ENCODE data around the gene AURKAIP1. TPM values are rescaled to one million over a fixed set of nuclear protein-coding genes. Genes with fewer than 3 reads are reported as not detected.

The AURKAIP1 gene
- total and polyA plus RNA-seq, 2 of the 13 experiments (the other 11 are each of a cell fraction or from before 2014, with no cell fraction given), result 69.5 to 175 TPM

DNA sequence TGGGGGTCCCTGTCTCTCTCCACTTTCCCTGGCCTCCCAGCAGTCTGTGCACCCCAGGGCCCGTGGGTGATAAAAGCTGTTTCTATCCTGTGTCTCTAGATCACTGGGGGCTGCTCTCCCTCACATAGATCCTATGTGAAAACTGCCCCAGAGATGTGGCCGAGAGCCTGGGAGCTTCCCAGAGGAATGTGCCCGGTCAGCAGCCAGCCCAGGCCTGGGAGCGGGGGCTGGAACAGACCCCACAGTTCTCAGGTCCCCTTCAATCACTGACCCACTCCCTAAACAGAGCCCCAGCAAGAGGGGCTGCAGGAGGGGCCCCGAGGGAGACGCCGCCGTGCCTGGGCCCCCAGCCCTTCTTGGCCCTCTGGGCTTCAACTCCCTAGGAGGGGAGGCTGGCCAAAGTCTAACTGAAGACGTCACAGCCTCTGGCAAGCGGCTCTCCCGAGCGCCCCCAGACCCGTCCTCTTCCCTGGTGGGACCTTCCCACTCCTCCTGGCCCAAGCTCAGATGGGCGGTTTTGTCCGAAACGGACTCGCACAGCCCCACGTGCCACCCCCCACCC lies 17.1 kb downstream of the AURKAIP1 start (continued):
- peak; percentile 39 to 59; a peak in 3 of 4 replicates for TF ChIP-seq MAFK (conservative IDR thresholded peaks at IDR 0.05 in 1 of 2, IDR thresholded peaks at IDR 0.05 in 1 of 2; ENCODE audit: low read length in 2 of 2)
- TF ChIP-seq ZNF749 (CRISPR knock-in tag; IDR thresholded peaks at IDR 0.05; ENCODE audit: borderline replicate concordance), result no peak
- TF ChIP-seq CC2D1A (CRISPR knock-in tag; IDR thresholded peaks at IDR 0.05), result no peak
- TF ChIP-seq, protein P1, sequence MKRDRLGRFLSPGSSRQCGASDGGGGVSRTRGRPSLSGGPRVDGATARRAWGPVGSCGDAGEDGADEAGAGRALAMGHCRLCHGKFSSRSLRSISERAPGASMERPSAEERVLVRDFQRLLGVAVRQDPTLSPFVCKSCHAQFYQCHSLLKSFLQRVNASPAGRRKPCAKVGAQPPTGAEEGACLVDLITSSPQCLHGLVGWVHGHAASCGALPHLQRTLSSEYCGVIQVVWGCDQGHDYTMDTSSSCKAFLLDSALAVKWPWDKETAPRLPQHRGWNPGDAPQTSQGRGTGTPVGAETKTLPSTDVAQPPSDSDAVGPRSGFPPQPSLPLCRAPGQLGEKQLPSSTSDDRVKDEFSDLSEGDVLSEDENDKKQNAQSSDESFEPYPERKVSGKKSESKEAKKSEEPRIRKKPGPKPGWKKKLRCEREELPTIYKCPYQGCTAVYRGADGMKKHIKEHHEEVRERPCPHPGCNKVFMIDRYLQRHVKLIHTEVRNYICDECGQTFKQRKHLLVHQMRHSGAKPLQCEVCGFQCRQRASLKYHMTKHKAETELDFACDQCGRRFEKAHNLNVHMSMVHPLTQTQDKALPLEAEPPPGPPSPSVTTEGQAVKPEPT (CRISPR knock-in tag; IDR thresholded peaks at IDR 0.05; ENCODE audit: low read depth), result no peak
- no peak for TF ChIP-seq ZNF33B (CRISPR knock-in tag; IDR thresholded peaks at IDR 0.05)
- TF ChIP-seq KLF12 (CRISPR knock-in tag; IDR thresholded peaks at IDR 0.05; ENCODE audit: borderline replicate concordance), result no peak
- TF ChIP-seq, protein P2, sequence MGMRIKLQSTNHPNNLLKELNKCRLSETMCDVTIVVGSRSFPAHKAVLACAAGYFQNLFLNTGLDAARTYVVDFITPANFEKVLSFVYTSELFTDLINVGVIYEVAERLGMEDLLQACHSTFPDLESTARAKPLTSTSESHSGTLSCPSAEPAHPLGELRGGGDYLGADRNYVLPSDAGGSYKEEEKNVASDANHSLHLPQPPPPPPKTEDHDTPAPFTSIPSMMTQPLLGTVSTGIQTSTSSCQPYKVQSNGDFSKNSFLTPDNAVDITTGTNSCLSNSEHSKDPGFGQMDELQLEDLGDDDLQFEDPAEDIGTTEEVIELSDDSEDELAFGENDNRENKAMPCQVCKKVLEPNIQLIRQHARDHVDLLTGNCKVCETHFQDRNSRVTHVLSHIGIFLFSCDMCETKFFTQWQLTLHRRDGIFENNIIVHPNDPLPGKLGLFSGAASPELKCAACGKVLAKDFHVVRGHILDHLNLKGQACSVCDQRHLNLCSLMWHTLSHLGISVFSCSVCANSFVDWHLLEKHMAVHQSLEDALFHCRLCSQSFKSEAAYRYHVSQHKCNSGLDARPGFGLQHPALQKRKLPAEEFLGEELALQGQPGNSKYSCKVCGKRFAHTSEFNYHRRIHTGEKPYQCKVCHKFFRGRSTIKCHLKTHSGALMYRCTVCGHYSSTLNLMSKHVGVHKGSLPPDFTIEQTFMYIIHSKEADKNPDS (CRISPR knock-in tag; IDR thresholded peaks at IDR 0.05), result no peak
- TF ChIP-seq ZNF709 (CRISPR knock-in tag; IDR thresholded peaks at IDR 0.05), result no peak
- TF ChIP-seq CBX2 (IDR thresholded peaks at IDR 0.05; ENCODE audit: low read depth, low read length), result no peak
- no peak for TF ChIP-seq CBX2 (CRISPR knock-in tag; IDR thresholded peaks at IDR 0.05; ENCODE audit: low read depth)
- no peak; the same call in 1 of the 2 replicates for TF ChIP-seq ZNF350 (CRISPR knock-in tag; IDR thresholded peaks at IDR 0.05; ENCODE audit: borderline replicate concordance, low read depth)
- no peak for TF ChIP-seq ATRX (CRISPR knock-in tag; IDR thresholded peaks at IDR 0.05; ENCODE audit: borderline replicate concordance)
- TF ChIP-seq RAD51 (IDR thresholded peaks at IDR 0.05; ENCODE audit: borderline replicate concordance), result no peak
- no peak for TF ChIP-seq CHD4 (IDR thresholded peaks at IDR 0.05; ENCODE audit: borderline replicate concordance, low read length)
- TF ChIP-seq AGO1 (IDR thresholded peaks at IDR 0.05; ENCODE audit: low read depth, low read length, poor library complexity, severe bottlenecking), result peak; percentile 82
- no peak for TF ChIP-seq FOXO4 (CRISPR knock-in tag; conservative IDR thresholded peaks at IDR 0.05)
- TF ChIP-seq TOPORS (CRISPR knock-in tag; IDR thresholded peaks at IDR 0.05), result no peak
- no peak for TF ChIP-seq ZNF552 (CRISPR knock-in tag; IDR thresholded peaks at IDR 0.05; ENCODE audit: borderline replicate concordance)
- TF ChIP-seq ZNF232 (CRISPR knock-in tag; IDR thresholded peaks at IDR 0.05; ENCODE audit: borderline replicate concordance), result no peak
- TF ChIP-seq ZBTB7B (CRISPR knock-in tag; IDR thresholded peaks at IDR 0.05), result no peak
- no peak for TF ChIP-seq MIER3 (CRISPR knock-in tag; IDR thresholded peaks at IDR 0.05; ENCODE audit: borderline replicate concordance)
- no peak for TF ChIP-seq THYN1 (CRISPR knock-in tag; IDR thresholded peaks at IDR 0.05; ENCODE audit: borderline replicate concordance, low read depth)
- no peak for TF ChIP-seq IKZF4 (CRISPR knock-in tag; IDR thresholded peaks at IDR 0.05; ENCODE audit: borderline replicate concordance, low read depth, not compliant biosample characterization)
- TF ChIP-seq ZNF224 (CRISPR knock-in tag; IDR thresholded peaks at IDR 0.05), result 0 out of 2 replicates have a peak, but pooled peaks have one; percentile 30
- no peak for TF ChIP-seq KDM5A (IDR thresholded peaks at IDR 0.05; ENCODE audit: borderline replicate concordance, low read length)
- no peak for TF ChIP-seq ZNF660 (CRISPR knock-in tag; IDR thresholded peaks at IDR 0.05; ENCODE audit: borderline replicate concordance, low read depth)
